Measurements from ENCODE around the gene MYO3B. TPM values are rescaled to one million over a fixed set of nuclear protein-coding genes. Genes with fewer than 3 reads are reported as not detected.

Gene MYO3B
- total RNA-seq, 3 donors from 2014 or later (not counting 1 experiment from before 2014, with no cell fraction given) = 0.68 to 0.88 (median 0.75) TPM

DNA sequence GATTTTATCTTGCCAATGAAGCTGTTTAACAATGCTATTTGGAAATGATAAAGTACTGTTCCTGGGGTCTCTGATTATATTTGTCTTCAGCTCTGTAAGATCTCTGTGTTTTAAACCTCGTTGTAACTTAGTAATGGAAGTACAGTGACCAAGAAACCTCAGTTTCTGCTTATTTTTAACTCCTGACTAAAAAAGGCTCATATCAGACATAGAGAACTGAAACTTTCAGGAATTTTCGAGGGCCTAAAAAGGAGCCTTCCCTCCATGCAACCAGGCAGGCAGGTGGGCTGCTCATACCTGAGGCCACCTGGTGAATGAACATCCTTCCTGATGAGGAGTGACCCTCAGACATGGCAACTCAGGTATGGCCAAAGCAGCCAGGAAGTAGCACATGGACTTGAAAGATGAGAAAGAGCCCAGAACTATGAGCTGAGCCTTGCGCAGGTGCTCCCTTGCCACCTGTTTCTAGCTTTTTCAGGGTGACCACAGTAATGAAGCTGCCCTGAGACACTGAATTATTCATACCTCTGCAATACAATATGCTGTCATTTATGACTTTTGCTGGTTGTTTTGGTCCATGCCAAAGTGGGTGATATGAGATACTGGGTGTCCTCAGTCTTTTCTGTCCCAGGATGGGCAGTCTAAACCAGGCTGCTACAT lies 23.9 kb downstream of the MYO3B start:
- H3K36me3 ChIP-seq (ENCODE audit: control insufficient read depth, insufficient read depth, low read length) = no peaks in the 10 kb centered on the region
- H3K27me3 ChIP-seq (ENCODE audit: control insufficient read depth, insufficient read depth, low read length) = no peaks in the 10 kb centered on the region
- H3K4me1 ChIP-seq (ENCODE audit: control insufficient read depth, insufficient read depth, low read length) = no peaks in the 10 kb centered on the region
- H3K4me1 Mint-ChIP-seq = no peaks in the 10 kb centered on the region
- 90% methylated on average over 3 of the region's 3 CpGs for WGBS (ENCODE audit: insufficient coverage)
- H3K27ac Mint-ChIP-seq = no peak overlapping the region
- DNase-seq (no peak), ATAC-seq (no peak)
- H3K27ac ChIP-seq (ENCODE audit: low read length) = no peak overlapping the region
- H3K4me3 ChIP-seq (ENCODE audit: low read length) = no peak overlapping the region
- no peaks in the 10 kb centered on the region for H3K36me3 Mint-ChIP-seq
- H3K27me3 Mint-ChIP-seq (ENCODE audit: low read depth in 2 of 2) = peaks cover 10 to 14% of the 10 kb centered on the region in 2 donors
- no peak overlapping the region for H3K4me3 Mint-ChIP-seq
- TF ChIP-seq, protein P1, sequence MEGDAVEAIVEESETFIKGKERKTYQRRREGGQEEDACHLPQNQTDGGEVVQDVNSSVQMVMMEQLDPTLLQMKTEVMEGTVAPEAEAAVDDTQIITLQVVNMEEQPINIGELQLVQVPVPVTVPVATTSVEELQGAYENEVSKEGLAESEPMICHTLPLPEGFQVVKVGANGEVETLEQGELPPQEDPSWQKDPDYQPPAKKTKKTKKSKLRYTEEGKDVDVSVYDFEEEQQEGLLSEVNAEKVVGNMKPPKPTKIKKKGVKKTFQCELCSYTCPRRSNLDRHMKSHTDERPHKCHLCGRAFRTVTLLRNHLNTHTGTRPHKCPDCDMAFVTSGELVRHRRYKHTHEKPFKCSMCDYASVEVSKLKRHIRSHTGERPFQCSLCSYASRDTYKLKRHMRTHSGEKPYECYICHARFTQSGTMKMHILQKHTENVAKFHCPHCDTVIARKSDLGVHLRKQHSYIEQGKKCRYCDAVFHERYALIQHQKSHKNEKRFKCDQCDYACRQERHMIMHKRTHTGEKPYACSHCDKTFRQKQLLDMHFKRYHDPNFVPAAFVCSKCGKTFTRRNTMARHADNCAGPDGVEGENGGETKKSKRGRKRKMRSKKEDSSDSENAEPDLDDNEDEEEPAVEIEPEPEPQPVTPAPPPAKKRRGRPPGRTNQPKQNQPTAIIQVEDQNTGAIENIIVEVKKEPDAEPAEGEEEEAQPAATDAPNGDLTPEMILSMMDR (IDR thresholded peaks at IDR 0.05) = no peak
- no peaks in the 10 kb centered on the region for H3K9me3 Mint-ChIP-seq
- no peaks in the 10 kb centered on the region for H3K9me3 ChIP-seq (ENCODE audit: control insufficient read depth, insufficient read depth, low read length)
- intact Hi-C loops (cut with micrococcal nuclease) = no loop called here

DNA sequence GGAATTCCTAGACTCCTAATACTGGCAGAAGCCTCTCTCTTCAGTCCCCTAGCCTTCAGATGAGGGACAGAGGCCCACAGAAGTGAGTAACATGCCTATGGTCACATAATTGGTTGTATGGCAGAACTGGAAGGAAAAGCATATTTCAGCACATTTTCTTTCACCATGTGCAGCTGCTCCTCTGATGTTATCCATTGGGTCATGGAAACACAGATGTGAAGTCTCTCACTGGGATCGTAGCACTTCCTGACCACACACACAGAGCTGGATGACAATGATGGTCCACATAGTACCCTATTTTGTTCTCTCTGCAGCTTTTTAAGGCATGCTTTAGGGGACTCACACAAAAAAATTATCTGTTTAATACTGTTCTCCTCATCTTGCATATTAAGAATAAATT lies 24.5 kb downstream of the MYO3B start:
- Histone ChIP-seq H3K4me3 (ENCODE audit: low read length) (no peak overlapping the region), H3K36me3 (ENCODE audit: control insufficient read depth, insufficient read depth, low read length) (no peaks in the 10 kb centered on the region), H3K9me3 (ENCODE audit: control insufficient read depth, insufficient read depth, low read length) (no peaks in the 10 kb centered on the region), H3K27ac (ENCODE audit: low read length) (no peak overlapping the region), H3K4me1 (ENCODE audit: control insufficient read depth, insufficient read depth, low read length) (no peaks in the 10 kb centered on the region), H3K27me3 (ENCODE audit: control insufficient read depth, insufficient read depth, low read length) (no peaks in the 10 kb centered on the region)
- H3K27ac Mint-ChIP-seq = no peak overlapping the region
- TF ChIP-seq, protein P1 (IDR thresholded peaks at IDR 0.05) = no peak
- ATAC-seq (no peak), DNase-seq (no peak)
- H3K27me3 Mint-ChIP-seq (ENCODE audit: low read depth in 2 of 2) = peaks cover 7 to 10% of the 10 kb centered on the region in 2 donors
- H3K4me1 Mint-ChIP-seq = no peaks in the 10 kb centered on the region
- no peak overlapping the region for H3K4me3 Mint-ChIP-seq
- intact Hi-C loops (cut with micrococcal nuclease) = no loop called here
- H3K36me3 Mint-ChIP-seq = no peaks in the 10 kb centered on the region
- H3K9me3 Mint-ChIP-seq = peaks cover 0 to 4% of the 10 kb centered on the region in 2 donors
- 74% methylated on average over 1 of the region's 1 CpG for WGBS (ENCODE audit: insufficient coverage)

GRCh38 chr2:170204298-170204951 lies 26.5 kb downstream of the MYO3B start:
- Mint-ChIP-seq H3K9me3 (peaks cover 0 to 4% of the 10 kb centered on the region in 2 donors), H3K27ac (no peak overlapping the region), H3K4me1 (no peaks in the 10 kb centered on the region), H3K27me3 (ENCODE audit: low read depth in 2 of 2) (peaks cover 0 to 3% of the 10 kb centered on the region in 2 donors), H3K4me3 (no peak overlapping the region), H3K36me3 (no peaks in the 10 kb centered on the region)
- ATAC-seq (no peak), DNase-seq (no peak)
- Histone ChIP-seq H3K4me3 (ENCODE audit: low read length) (no peak overlapping the region), H3K36me3 (ENCODE audit: control insufficient read depth, insufficient read depth, low read length) (no peaks in the 10 kb centered on the region), H3K27me3 (ENCODE audit: control insufficient read depth, insufficient read depth, low read length) (no peaks in the 10 kb centered on the region), H3K27ac (ENCODE audit: low read length) (no peak overlapping the region), H3K9me3 (ENCODE audit: control insufficient read depth, insufficient read depth, low read length) (no peaks in the 10 kb centered on the region), H3K4me1 (ENCODE audit: control insufficient read depth, insufficient read depth, low read length) (no peaks in the 10 kb centered on the region)
- TF ChIP-seq, protein P1 (IDR thresholded peaks at IDR 0.05) = no peak
- intact Hi-C loops (cut with micrococcal nuclease) = no loop called here
- 75% methylated on average over 4 of the region's 4 CpGs for WGBS (ENCODE audit: insufficient coverage)
